PFSK-1 (cell line): ENCODE measurements around the gene ITPR3.

Experiments used
- FOXP2 ChIP-seq: optimal IDR thresholded peaks from 2 replicates; pipeline ENCODE3; 2011; ENCODE audit warnings: borderline replicate concordance, control low read depth, inconsistent platforms; ENCODE audit not compliant: insufficient read depth; ENCODE audit errors: extremely low read length, extremely low read depth
- POLR2AphosphoS5 ChIP-seq: IDR thresholded peaks from 2 replicates; pipeline ENCODE4 v1.6.1; 2012; ENCODE audit warnings: low read depth, mild to moderate bottlenecking, control low read depth, low read length, moderate library complexity
- SIN3A ChIP-seq: IDR thresholded peaks from 2 replicates; pipeline ENCODE4 v1.6.1; 2012; ENCODE audit warnings: mild to moderate bottlenecking, low read length, moderate library complexity, borderline replicate concordance; ENCODE audit not compliant: insufficient read depth
- TAF1 ChIP-seq: IDR thresholded peaks from 2 replicates; pipeline ENCODE4 v1.6.1; 2012; ENCODE audit warnings: low read length, control low read depth, borderline replicate concordance; ENCODE audit not compliant: insufficient read depth
- TF ChIP-seq, protein P1 (sequence below), 2 experiments: IDR thresholded peaks; 2 replicates each; pipeline versions ENCODE4 v1.6.1 to v1.8.0; 2011 to 2012; ENCODE audit warnings: low read depth in 2 of 2, low read length in 2 of 2, control low read depth in 1 of 2, inconsistent platforms in 1 of 2, mild to moderate bottlenecking in 1 of 2, moderate library complexity in 1 of 2; ENCODE audit not compliant: insufficient read depth in 1 of 2

ITPR3 gene

GRCh38 chr6:33694977-33695376 lies 73.9 kb downstream of the ITPR3 start:
- TF ChIP-seq, protein P1, sequence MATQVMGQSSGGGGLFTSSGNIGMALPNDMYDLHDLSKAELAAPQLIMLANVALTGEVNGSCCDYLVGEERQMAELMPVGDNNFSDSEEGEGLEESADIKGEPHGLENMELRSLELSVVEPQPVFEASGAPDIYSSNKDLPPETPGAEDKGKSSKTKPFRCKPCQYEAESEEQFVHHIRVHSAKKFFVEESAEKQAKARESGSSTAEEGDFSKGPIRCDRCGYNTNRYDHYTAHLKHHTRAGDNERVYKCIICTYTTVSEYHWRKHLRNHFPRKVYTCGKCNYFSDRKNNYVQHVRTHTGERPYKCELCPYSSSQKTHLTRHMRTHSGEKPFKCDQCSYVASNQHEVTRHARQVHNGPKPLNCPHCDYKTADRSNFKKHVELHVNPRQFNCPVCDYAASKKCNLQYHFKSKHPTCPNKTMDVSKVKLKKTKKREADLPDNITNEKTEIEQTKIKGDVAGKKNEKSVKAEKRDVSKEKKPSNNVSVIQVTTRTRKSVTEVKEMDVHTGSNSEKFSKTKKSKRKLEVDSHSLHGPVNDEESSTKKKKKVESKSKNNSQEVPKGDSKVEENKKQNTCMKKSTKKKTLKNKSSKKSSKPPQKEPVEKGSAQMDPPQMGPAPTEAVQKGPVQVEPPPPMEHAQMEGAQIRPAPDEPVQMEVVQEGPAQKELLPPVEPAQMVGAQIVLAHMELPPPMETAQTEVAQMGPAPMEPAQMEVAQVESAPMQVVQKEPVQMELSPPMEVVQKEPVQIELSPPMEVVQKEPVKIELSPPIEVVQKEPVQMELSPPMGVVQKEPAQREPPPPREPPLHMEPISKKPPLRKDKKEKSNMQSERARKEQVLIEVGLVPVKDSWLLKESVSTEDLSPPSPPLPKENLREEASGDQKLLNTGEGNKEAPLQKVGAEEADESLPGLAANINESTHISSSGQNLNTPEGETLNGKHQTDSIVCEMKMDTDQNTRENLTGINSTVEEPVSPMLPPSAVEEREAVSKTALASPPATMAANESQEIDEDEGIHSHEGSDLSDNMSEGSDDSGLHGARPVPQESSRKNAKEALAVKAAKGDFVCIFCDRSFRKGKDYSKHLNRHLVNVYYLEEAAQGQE (IDR thresholded peaks at IDR 0.05; ENCODE audit: insufficient read depth in 1 of 2, low read depth in 2 of 2, low read length in 2 of 2) = no peak
- TF ChIP-seq POLR2AphosphoS5 = no peak
- TF ChIP-seq FOXP2 = no peak
- no peak for TF ChIP-seq SIN3A
- no peak for TF ChIP-seq TAF1

DNA sequence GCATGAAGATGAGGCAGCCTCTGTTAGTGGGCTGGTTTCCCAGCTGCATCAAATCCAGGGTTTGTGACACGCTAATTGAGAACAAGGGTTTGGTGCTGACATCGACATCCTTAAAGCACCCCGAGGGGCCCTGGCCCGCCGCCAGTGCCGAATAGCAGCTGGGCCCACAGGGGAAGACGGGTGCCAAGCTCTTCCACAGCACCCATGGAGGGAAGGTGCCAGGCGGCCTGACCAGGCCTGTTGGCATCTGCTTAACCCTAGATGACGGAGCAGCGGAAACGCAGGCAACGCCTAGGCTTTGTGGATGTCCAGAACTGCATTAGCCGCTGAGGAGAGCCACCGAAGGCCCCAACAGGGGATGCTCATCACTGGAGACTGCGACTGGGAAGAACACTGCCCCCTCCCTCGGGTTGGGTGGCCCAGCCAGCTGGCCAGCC lies 74.3 kb downstream of the ITPR3 start:
- no peak for TF ChIP-seq POLR2AphosphoS5
- no peak for TF ChIP-seq SIN3A
- no peak for TF ChIP-seq TAF1
- TF ChIP-seq FOXP2 = no peak
- TF ChIP-seq, protein P1 (IDR thresholded peaks at IDR 0.05; ENCODE audit: insufficient read depth in 1 of 2, low read depth in 2 of 2, low read length in 2 of 2) = no peak

GRCh38 chr6:33696076-33696475 lies 75.0 kb downstream of the ITPR3 start:
- TF ChIP-seq TAF1 (no peak), SIN3A (no peak), POLR2AphosphoS5 (no peak), FOXP2 (no peak)
- TF ChIP-seq, protein P1 (IDR thresholded peaks at IDR 0.05; ENCODE audit: insufficient read depth in 1 of 2, low read depth in 2 of 2, low read length in 2 of 2) = no peak

- no peak for TF ChIP-seq POLR2AphosphoS5
- no peak for TF ChIP-seq TAF1
- no peak for TF ChIP-seq FOXP2
- TF ChIP-seq, protein P1 (IDR thresholded peaks at IDR 0.05; ENCODE audit: insufficient read depth in 1 of 2, low read depth in 2 of 2, low read length in 2 of 2) = no peak
- no peak for TF ChIP-seq SIN3A
Observed at GRCh38 chr6:33696548-33697518, 75.7 kb downstream of the ITPR3 start.
